Measurements from ENCODE around the gene KRT4. TPM values are rescaled to one million over a fixed set of nuclear protein-coding genes. Genes with fewer than 3 reads are reported as not detected.

KRT4 gene
- total RNA-seq, 1 experiment from 2014 or later: 5.2 TPM

DNA sequence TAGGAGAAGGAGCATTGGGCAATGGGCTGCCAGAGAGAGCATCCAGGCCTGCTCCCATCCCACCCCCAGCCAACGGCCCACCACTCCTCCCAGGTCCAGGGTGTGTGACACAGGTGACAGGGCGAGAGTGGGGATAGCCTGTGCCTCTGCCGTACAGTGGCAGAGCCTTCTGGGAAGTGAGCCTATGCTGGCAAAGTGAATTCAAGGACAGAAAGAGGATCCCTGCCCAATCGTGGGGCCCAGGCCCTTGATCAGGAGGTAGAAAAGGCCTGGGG is 20.7 kb upstream of the KRT4 start:
- Mint-ChIP-seq H3K4me3 (ENCODE audit: unreplicated experiment) (no peak overlapping the region), H3K27me3 (ENCODE audit: insufficient read depth, unreplicated experiment) (peaks cover 2% of the 10 kb centered on the region), H3K9me3 (ENCODE audit: unreplicated experiment) (no peaks in the 10 kb centered on the region), H3K27ac (ENCODE audit: unreplicated experiment) (no peak overlapping the region), H3K4me1 (ENCODE audit: low read depth, unreplicated experiment) (peaks cover 16% of the 10 kb centered on the region), H3K36me3 (ENCODE audit: insufficient read depth, unreplicated experiment) (no peaks in the 10 kb centered on the region)
- CTCF ChIA-PET: no interaction called here
- intact Hi-C loops (cut with micrococcal nuclease; ENCODE audit: unreplicated experiment): no loop called here
- TF ChIP-seq, protein P1, sequence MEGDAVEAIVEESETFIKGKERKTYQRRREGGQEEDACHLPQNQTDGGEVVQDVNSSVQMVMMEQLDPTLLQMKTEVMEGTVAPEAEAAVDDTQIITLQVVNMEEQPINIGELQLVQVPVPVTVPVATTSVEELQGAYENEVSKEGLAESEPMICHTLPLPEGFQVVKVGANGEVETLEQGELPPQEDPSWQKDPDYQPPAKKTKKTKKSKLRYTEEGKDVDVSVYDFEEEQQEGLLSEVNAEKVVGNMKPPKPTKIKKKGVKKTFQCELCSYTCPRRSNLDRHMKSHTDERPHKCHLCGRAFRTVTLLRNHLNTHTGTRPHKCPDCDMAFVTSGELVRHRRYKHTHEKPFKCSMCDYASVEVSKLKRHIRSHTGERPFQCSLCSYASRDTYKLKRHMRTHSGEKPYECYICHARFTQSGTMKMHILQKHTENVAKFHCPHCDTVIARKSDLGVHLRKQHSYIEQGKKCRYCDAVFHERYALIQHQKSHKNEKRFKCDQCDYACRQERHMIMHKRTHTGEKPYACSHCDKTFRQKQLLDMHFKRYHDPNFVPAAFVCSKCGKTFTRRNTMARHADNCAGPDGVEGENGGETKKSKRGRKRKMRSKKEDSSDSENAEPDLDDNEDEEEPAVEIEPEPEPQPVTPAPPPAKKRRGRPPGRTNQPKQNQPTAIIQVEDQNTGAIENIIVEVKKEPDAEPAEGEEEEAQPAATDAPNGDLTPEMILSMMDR (IDR thresholded peaks at IDR 0.05; ENCODE audit: insufficient read depth in 1 of 2, low read depth in 1 of 2, low read length in 1 of 2, severe bottlenecking in 1 of 2, unreplicated experiment in 1 of 2): no peak
- Histone ChIP-seq H3K4me1 (peaks cover 10% of the 10 kb centered on the region), H3K4me3 (ENCODE audit: low read depth, low read length) (no peak overlapping the region), H3K9me3 (no peaks in the 10 kb centered on the region), H3K27me3 (replicated peaks; ENCODE audit: control insufficient read depth, insufficient read depth, low read length) (no peaks in the 10 kb centered on the region), H3K36me3 (ENCODE audit: control insufficient read depth, insufficient read depth, low read length) (no peaks in the 10 kb centered on the region)
- DNase-seq: no peak
- no TSS peak for BruUV-seq (replicated peaks)
- POLR2A ChIA-PET: no interaction called here

DNA sequence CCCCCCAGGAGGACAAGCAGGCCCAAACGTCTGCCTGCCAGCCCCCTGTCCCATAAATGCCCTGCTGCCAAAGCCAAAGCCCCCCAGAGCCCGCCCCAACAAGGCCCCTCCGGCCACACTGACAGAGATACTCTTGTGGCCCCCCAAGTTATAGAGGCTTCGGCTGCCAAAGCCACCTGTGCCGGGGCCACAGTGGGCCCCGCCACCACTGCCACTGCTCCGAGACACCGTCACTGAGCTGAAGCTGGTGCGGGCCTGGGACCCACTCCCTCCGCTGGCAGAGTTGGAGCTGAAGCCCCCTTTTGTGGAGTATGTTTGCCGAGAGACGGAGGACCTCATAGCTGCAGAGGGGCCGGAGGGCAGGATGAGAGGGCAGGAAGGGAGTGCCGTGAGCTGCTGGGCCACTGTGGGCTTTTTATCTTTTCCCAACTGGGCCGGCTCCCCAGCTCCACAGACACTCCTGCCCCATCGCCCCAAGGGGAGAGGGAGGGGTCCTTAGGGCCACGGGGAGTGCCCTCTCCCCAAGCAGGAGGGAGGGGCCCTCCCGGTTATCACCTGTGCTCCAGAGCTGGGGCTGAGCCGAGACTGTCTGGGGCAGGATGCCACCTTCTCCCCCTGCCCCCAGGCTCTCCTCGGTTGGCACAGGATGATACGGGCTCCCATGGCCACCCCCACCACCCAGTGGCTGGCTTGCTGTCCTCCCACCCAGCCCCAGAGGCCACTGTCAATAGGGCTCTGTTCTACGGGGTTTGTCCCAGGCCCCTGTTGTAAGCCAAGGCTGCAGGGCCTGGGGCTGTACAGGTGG is 20.2 kb upstream of the KRT4 start, which contains the start of gene KRT79:
TSS of gene KRT79 (minus strand) at position 390 of the 805 bp plus-strand sequence. CDS start at position 339, 51 bp downstream.
- H3K27me3 ChIP-seq (replicated peaks; ENCODE audit: control insufficient read depth, insufficient read depth, low read length): no peaks in the 10 kb centered on the region
- H3K27ac Mint-ChIP-seq (ENCODE audit: unreplicated experiment): peak within 1 kb of the TSS; percentile 54
- BruUV-seq (replicated peaks): no TSS peak
- no peaks in the 10 kb centered on the region for H3K9me3 Mint-ChIP-seq (ENCODE audit: unreplicated experiment)
- H3K9me3 ChIP-seq: no peaks in the 10 kb centered on the region
- no peak for DNase-seq
- H3K4me3 Mint-ChIP-seq (ENCODE audit: unreplicated experiment): no peak within 1 kb of the TSS
- no peaks in the 10 kb centered on the region for H3K36me3 ChIP-seq (ENCODE audit: control insufficient read depth, insufficient read depth, low read length)
- POLR2A ChIA-PET: no interaction called here
- CTCF ChIA-PET: no interaction called here
- H3K4me1 Mint-ChIP-seq (ENCODE audit: low read depth, unreplicated experiment): peaks cover 16% of the 10 kb centered on the region
- no peaks in the 10 kb centered on the region for H3K36me3 Mint-ChIP-seq (ENCODE audit: insufficient read depth, unreplicated experiment)
- TF ChIP-seq, protein P1 (IDR thresholded peaks at IDR 0.05; ENCODE audit: insufficient read depth in 1 of 2, low read depth in 1 of 2, low read length in 1 of 2, severe bottlenecking in 1 of 2, unreplicated experiment in 1 of 2): no peak
- peaks cover 10% of the 10 kb centered on the region for H3K4me1 ChIP-seq
- intact Hi-C loops (cut with micrococcal nuclease; ENCODE audit: unreplicated experiment): no loop called here
- H3K27me3 Mint-ChIP-seq (ENCODE audit: insufficient read depth, unreplicated experiment): peaks cover 2% of the 10 kb centered on the region
- no peak within 1 kb of the TSS for H3K4me3 ChIP-seq (ENCODE audit: low read depth, low read length)

DNA sequence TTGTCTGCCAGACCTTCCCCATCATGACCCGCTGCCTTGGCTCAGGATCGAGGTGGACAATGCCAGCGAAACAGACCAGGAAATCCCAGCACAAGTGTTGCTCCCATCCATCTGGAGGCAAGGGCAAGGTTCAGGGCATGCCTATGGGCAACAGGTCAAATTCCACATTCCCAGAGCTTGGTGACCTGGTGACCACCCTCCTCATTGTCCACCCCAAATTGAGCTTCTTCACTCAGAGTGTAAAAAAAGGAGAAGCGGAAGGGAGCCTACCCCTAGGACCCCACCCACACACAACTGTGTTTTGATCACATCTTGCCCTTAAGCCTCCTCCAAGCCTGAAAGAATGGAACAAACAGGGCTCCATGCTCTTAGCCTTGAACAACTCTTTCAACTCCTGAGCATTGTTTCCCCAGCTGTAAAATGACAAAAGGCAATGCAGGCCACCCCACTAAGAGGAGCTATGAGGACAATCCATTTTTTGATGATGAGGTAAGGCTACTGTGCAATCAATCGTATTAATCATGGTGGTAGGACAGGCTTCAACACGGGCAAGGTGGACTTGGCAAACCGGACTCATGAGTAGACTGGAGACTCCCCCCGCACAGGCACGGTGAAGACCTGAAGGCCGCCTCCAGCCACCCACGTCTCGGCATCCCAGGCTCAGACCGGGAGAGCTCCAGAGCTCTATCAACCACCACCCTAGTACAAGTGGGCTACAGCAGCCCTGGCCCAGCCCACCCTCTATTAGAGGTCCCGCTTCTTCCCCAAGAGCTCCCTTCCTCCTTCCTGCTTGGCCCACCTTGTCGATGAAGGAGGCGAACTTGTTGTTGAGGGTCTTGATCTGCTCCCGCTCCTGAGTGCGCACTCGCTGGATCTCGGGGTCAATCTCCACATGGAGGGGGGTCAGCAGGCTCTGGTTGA is 19.3 kb upstream of the KRT4 start:
- TF ChIP-seq, protein P1 (IDR thresholded peaks at IDR 0.05; ENCODE audit: insufficient read depth in 1 of 2, low read depth in 1 of 2, low read length in 1 of 2, severe bottlenecking in 1 of 2, unreplicated experiment in 1 of 2): no peak
- no TSS peak for BruUV-seq (replicated peaks)
- peak overlapping the region; percentile 54 for H3K27ac Mint-ChIP-seq (ENCODE audit: unreplicated experiment)
- H3K36me3 Mint-ChIP-seq (ENCODE audit: insufficient read depth, unreplicated experiment): no peaks in the 10 kb centered on the region
- Histone ChIP-seq H3K4me3 (ENCODE audit: low read depth, low read length) (no peak overlapping the region), H3K9me3 (no peaks in the 10 kb centered on the region), H3K27me3 (replicated peaks; ENCODE audit: control insufficient read depth, insufficient read depth, low read length) (no peaks in the 10 kb centered on the region), H3K4me1 (peaks cover 14% of the 10 kb centered on the region), H3K36me3 (ENCODE audit: control insufficient read depth, insufficient read depth, low read length) (no peaks in the 10 kb centered on the region)
- intact Hi-C loops (cut with micrococcal nuclease; ENCODE audit: unreplicated experiment): no loop called here
- no peaks in the 10 kb centered on the region for H3K9me3 Mint-ChIP-seq (ENCODE audit: unreplicated experiment)
- ChIA-PET POLR2A (no interaction called here), CTCF (no interaction called here)
- peaks cover 16% of the 10 kb centered on the region for H3K4me1 Mint-ChIP-seq (ENCODE audit: low read depth, unreplicated experiment)
- no peak for DNase-seq
- H3K4me3 Mint-ChIP-seq (ENCODE audit: unreplicated experiment): no peak overlapping the region
- H3K27me3 Mint-ChIP-seq (ENCODE audit: insufficient read depth, unreplicated experiment): no peaks in the 10 kb centered on the region
